Measurements from ENCODE around the gene B3GALT5. TPM values are rescaled to one million over a fixed set of nuclear protein-coding genes. Genes with fewer than 3 reads are reported as not detected.
"Not testable (repeated sequence)": the region's sequence is repeated elsewhere in the genome, so short reads cannot be mapped to it uniquely, and the experiment has no call there.

The B3GALT5 gene, protein sequence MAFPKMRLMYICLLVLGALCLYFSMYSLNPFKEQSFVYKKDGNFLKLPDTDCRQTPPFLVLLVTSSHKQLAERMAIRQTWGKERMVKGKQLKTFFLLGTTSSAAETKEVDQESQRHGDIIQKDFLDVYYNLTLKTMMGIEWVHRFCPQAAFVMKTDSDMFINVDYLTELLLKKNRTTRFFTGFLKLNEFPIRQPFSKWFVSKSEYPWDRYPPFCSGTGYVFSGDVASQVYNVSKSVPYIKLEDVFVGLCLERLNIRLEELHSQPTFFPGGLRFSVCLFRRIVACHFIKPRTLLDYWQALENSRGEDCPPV
- not detected in 2 replicates for total RNA-seq (2012; rRNA removed)

GRCh38 chr21:39612233-39613040 lies at the start of gene B3GALT5:
B3GALT5 (plus strand) TSS chr21:39612940; CDS start chr21:39660560, 47,620 bp downstream.
- peaks cover 31% of the 10 kb centered on the region for H3K27me3 ChIP-seq (ENCODE audit: control insufficient read depth, insufficient read depth, low read length)

GRCh38 chr21:39564200-39564599 lies 48.5 kb upstream of the B3GALT5 start:
- Histone ChIP-seq H3K4me3 (ENCODE audit: low read length) (no peak overlapping the region), H3K4me1 (ENCODE audit: control insufficient read depth, insufficient read depth, low read length) (no peaks in the 10 kb centered on the region), H3K9me3 (replicated peaks; ENCODE audit: low read length) (no peaks in the 10 kb centered on the region), H3K36me3 (ENCODE audit: insufficient read depth, low read length) (no peaks in the 10 kb centered on the region), H3K27me3 (ENCODE audit: control insufficient read depth, insufficient read depth, low read length) (peaks cover 16% of the 10 kb centered on the region), H3K9ac (ENCODE audit: low read depth, low read length) (no peak overlapping the region), H3K4me2 (ENCODE audit: low read length) (no peak overlapping the region)

More at GRCh38 chr21:39612233-39613040, at the start of gene B3GALT5:
- Histone ChIP-seq H3K9ac (ENCODE audit: low read depth, low read length) (peak within 1 kb of the TSS; percentile 61), H3K9me3 (replicated peaks; ENCODE audit: low read length) (no peaks in the 10 kb centered on the region), H3K4me2 (ENCODE audit: low read length) (peak within 1 kb of the TSS; percentile 87), H3K36me3 (ENCODE audit: insufficient read depth, low read length) (no peaks in the 10 kb centered on the region), H3K4me1 (ENCODE audit: control insufficient read depth, insufficient read depth, low read length) (peaks cover 13% of the 10 kb centered on the region), H3K4me3 (ENCODE audit: low read length) (peak within 1 kb of the TSS; percentile 72)

DNA sequence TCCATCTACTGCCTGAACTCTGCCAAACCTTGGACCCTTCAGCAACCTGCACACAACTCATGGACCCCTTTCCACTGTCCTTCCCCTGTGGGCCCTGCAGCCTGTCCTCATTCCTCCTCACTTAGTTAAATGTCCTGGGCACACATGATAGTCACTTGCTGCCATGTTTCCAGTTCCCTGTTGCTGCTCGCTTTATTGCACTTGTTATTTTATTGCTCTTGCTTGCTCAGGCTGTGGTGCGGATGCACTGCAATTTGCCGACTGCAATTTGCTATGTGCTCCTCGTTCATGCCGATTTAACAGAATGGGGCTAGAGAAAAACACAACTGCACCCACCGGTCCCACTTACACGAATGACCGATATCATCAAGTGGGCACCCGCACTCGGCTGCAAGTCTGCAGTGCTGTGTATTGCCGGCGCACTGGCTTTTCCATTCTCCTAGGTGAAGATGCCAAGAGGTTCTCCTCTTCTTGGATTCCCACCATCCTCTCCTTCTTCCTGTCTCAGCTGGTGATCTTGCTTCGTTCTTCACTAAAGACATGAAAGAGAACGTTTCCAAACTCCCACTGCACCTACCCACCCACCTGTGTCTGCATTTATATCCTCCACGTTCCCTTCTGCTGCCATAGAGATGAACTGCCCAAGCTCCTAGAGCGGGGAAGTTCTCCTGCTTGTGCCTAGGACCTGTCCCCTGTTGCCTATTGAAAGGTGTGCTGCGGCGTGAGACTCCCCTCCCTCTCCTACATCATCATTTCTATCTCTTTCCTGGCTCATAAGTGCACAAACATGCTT lies 45.4 kb upstream of the B3GALT5 start:
- no peaks in the 10 kb centered on the region for H3K36me3 ChIP-seq (ENCODE audit: insufficient read depth, low read length)
- no peaks in the 10 kb centered on the region for H3K4me1 ChIP-seq (ENCODE audit: control insufficient read depth, insufficient read depth, low read length)
- H3K9ac ChIP-seq (ENCODE audit: low read depth, low read length) = no peak overlapping the region
- H3K4me3 ChIP-seq (ENCODE audit: low read length) = no peak overlapping the region
- peaks cover 13% of the 10 kb centered on the region for H3K27me3 ChIP-seq (ENCODE audit: control insufficient read depth, insufficient read depth, low read length)
- H3K9me3 ChIP-seq (replicated peaks; ENCODE audit: low read length) = no peaks in the 10 kb centered on the region
- H3K4me2 ChIP-seq (ENCODE audit: low read length) = no peak overlapping the region

DNA sequence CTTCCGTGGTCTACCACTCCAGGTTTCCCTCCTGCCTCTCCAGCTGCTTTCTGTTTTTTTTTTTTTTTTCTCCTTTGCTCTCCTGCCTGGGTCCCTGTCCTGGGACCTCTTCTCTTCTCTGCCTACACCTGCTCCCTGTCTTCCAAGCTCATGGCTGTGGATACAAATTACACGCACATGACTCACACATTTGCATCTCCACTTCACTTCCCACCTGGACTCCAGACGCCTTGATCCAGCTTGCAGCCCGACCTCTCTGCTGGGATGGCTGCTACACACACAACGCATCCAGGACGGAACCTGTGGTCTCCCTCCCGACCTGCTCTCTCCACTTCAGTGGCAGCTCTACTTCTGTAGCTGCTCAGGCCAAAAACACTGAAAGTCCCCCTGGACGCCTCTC lies 44.4 kb upstream of the B3GALT5 start:
- H3K36me3 ChIP-seq (ENCODE audit: insufficient read depth, low read length) = no peaks in the 10 kb centered on the region
- H3K4me3 ChIP-seq (ENCODE audit: low read length) = no peak overlapping the region
- H3K9ac ChIP-seq (ENCODE audit: low read depth, low read length) = no peak overlapping the region
- no peak overlapping the region for H3K4me2 ChIP-seq (ENCODE audit: low read length)
- no peaks in the 10 kb centered on the region for H3K4me1 ChIP-seq (ENCODE audit: control insufficient read depth, insufficient read depth, low read length)
- H3K27me3 ChIP-seq (ENCODE audit: control insufficient read depth, insufficient read depth, low read length) = peaks cover 11% of the 10 kb centered on the region
- H3K9me3 ChIP-seq (replicated peaks; ENCODE audit: low read length) = no peaks in the 10 kb centered on the region

DNA sequence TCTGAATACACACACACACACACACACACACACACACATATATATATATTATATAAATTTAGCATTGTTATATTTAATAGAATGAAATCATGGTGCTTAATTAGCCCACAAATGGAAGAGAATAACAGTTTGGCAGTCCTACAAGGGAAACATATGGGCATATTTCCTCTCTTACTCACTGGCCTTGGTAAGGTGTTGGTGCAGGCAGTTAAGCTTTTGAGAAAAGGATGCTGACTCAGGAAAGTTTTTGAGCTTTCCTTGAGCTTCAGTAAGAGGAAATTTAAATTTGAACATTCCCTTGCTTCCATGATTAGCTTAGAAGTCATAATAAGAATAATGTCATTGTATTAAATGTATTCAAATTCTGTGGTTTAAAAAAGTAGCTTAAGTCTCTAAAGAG lies 37.0 kb upstream of the B3GALT5 start:
- Histone ChIP-seq H3K9ac (ENCODE audit: low read depth, low read length) (no peak overlapping the region), H3K4me1 (ENCODE audit: control insufficient read depth, insufficient read depth, low read length) (no peaks in the 10 kb centered on the region), H3K27me3 (ENCODE audit: control insufficient read depth, insufficient read depth, low read length) (peaks cover 7% of the 10 kb centered on the region), H3K36me3 (ENCODE audit: insufficient read depth, low read length) (no peaks in the 10 kb centered on the region), H3K4me2 (ENCODE audit: low read length) (no peak overlapping the region), H3K9me3 (replicated peaks; ENCODE audit: low read length) (no peaks in the 10 kb centered on the region), H3K4me3 (ENCODE audit: low read length) (no peak overlapping the region)

DNA sequence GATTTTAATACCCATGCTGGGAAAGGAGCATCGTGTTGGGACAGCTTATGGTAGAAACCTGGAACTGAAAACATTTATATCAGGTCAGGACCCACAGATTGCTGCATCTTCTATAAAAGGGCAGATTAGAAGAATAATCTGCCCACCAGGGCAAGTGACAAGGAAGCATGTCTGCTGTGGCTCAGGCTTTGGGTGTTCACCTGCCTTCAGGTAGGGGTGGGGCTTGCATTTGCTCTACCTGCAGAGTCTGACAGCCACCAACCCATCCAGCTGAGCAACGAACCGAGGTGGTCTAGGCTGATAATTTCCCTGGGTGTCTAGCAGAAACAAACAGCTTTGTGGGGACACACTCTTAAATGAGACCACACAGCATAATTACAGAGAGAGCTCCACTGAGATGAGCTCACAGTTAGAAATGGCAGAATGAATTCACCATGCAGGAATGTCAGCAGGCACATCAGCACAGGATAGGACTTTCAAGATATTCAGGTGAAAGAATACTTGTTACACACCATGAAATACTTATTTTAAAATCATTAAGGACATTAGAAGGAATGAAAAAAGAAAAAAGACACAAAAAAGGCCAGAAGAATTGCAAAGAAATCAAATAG lies 36.1 kb upstream of the B3GALT5 start:
- Histone ChIP-seq H3K4me2 (ENCODE audit: low read length) (no peak overlapping the region), H3K4me3 (ENCODE audit: low read length) (no peak overlapping the region), H3K36me3 (ENCODE audit: insufficient read depth, low read length) (no peaks in the 10 kb centered on the region), H3K9me3 (replicated peaks; ENCODE audit: low read length) (no peaks in the 10 kb centered on the region), H3K27me3 (ENCODE audit: control insufficient read depth, insufficient read depth, low read length) (peaks cover 7% of the 10 kb centered on the region), H3K9ac (ENCODE audit: low read depth, low read length) (no peak overlapping the region), H3K4me1 (ENCODE audit: control insufficient read depth, insufficient read depth, low read length) (no peaks in the 10 kb centered on the region)

GRCh38 chr21:39579734-39580332 lies 32.9 kb upstream of the B3GALT5 start:
- no peaks in the 10 kb centered on the region for H3K9me3 ChIP-seq (replicated peaks; ENCODE audit: low read length)
- H3K9ac ChIP-seq (ENCODE audit: low read depth, low read length) = no peak overlapping the region
- H3K4me2 ChIP-seq (ENCODE audit: low read length) = no peak overlapping the region
- no peaks in the 10 kb centered on the region for H3K36me3 ChIP-seq (ENCODE audit: insufficient read depth, low read length)
- no peak overlapping the region for H3K4me3 ChIP-seq (ENCODE audit: low read length)
- H3K27me3 ChIP-seq (ENCODE audit: control insufficient read depth, insufficient read depth, low read length) = no peaks in the 10 kb centered on the region
- no peaks in the 10 kb centered on the region for H3K4me1 ChIP-seq (ENCODE audit: control insufficient read depth, insufficient read depth, low read length)

DNA sequence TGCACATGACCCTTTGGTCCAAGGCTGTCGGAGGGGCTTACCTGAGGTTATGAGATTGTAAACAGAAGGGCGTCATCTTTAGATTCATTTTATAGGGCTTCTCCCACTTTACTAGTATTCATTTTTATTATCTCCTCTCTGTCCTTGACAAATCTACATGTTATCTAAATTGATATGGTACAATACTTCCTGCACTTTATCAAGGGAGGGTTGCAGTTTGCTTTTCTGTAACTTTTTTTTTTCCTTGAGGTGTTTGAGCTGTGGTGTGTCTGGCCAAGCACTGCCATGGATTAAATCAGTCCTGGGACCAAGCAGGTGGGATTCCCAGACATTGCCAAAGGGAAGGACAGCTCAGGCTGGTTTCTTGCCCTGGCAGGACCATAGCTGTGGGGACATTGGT lies 32.0 kb upstream of the B3GALT5 start:
- no peaks in the 10 kb centered on the region for H3K27me3 ChIP-seq (ENCODE audit: control insufficient read depth, insufficient read depth, low read length)
- H3K4me3 ChIP-seq (ENCODE audit: low read length) = no peak overlapping the region
- no peaks in the 10 kb centered on the region for H3K36me3 ChIP-seq (ENCODE audit: insufficient read depth, low read length)
- H3K9ac ChIP-seq (ENCODE audit: low read depth, low read length) = no peak overlapping the region
- no peak overlapping the region for H3K4me2 ChIP-seq (ENCODE audit: low read length)
- H3K9me3 ChIP-seq (replicated peaks; ENCODE audit: low read length) = no peaks in the 10 kb centered on the region
- no peaks in the 10 kb centered on the region for H3K4me1 ChIP-seq (ENCODE audit: control insufficient read depth, insufficient read depth, low read length)

DNA sequence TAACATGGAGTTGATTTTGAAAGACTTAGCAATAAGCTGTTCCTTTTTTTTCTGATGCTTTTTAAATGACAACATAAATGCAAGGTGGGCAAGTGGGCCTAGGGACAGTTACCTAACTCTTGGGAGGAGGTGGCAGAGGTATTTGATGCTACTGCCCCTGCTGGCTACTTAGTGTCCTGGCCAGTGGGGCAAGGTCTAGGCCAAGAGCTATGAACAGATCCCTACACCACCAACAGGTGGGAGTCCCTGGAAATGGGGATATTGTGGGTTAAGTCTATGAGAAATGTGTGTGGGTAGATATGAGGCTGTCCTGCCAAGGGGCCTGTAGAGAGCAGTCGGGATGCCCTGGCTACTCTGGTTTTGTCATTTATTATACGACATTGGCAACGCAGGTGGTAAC lies 31.3 kb upstream of the B3GALT5 start:
- Histone ChIP-seq H3K4me3 (ENCODE audit: low read length) (no peak overlapping the region), H3K4me1 (ENCODE audit: control insufficient read depth, insufficient read depth, low read length) (no peaks in the 10 kb centered on the region), H3K4me2 (ENCODE audit: low read length) (no peak overlapping the region), H3K9ac (ENCODE audit: low read depth, low read length) (no peak overlapping the region), H3K36me3 (ENCODE audit: insufficient read depth, low read length) (no peaks in the 10 kb centered on the region), H3K27me3 (ENCODE audit: control insufficient read depth, insufficient read depth, low read length) (no peaks in the 10 kb centered on the region), H3K9me3 (replicated peaks; ENCODE audit: low read length) (no peaks in the 10 kb centered on the region)

DNA sequence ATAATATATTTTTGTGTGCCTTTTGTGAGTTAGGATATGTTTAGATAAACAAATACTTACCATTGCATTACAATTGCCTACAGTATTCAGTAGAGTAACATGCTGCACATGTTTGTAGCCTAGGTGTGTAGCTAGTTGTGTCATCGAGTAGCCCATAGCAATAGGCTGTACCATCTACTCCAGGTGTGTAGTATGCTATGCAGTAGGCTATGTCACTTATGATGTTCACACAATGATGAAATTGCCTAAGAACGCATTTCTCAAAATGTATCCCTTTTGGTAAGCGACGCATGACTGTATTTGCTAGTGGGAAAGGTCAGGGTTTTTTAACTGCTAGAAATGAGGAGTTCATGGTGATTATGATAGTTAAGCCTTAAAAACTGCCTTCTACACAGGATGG lies 30.0 kb upstream of the B3GALT5 start:
- H3K36me3 ChIP-seq (ENCODE audit: insufficient read depth, low read length) = no peaks in the 10 kb centered on the region
- no peak overlapping the region for H3K9ac ChIP-seq (ENCODE audit: low read depth, low read length)
- no peak overlapping the region for H3K4me2 ChIP-seq (ENCODE audit: low read length)
- no peaks in the 10 kb centered on the region for H3K9me3 ChIP-seq (replicated peaks; ENCODE audit: low read length)
- H3K27me3 ChIP-seq (ENCODE audit: control insufficient read depth, insufficient read depth, low read length) = no peaks in the 10 kb centered on the region
- H3K4me3 ChIP-seq (ENCODE audit: low read length) = no peak overlapping the region
- no peaks in the 10 kb centered on the region for H3K4me1 ChIP-seq (ENCODE audit: control insufficient read depth, insufficient read depth, low read length)

GRCh38 chr21:39583586-39583985 lies 29.2 kb upstream of the B3GALT5 start:
- not testable (repeated sequence) for H3K27me3 ChIP-seq (ENCODE audit: control insufficient read depth, insufficient read depth, low read length); H3K9me3 ChIP-seq (replicated peaks; ENCODE audit: low read length); H3K36me3 ChIP-seq (ENCODE audit: insufficient read depth, low read length); H3K4me2 ChIP-seq (ENCODE audit: low read length); H3K4me1 ChIP-seq (ENCODE audit: control insufficient read depth, insufficient read depth, low read length); H3K9ac ChIP-seq (ENCODE audit: low read depth, low read length); H3K4me3 ChIP-seq (ENCODE audit: low read length)

Data from skeletal muscle satellite cell (primary cell).